GM20000 (cell line): ENCODE measurements around the gene SPSB1.

Experiments used
- DNase-seq: peaks from one replicate; pipeline ENCODE4 v3.0.0; 2012; ENCODE audit warnings: low spot score
- CTCF ChIP-seq: IDR thresholded peaks from 2 replicates; pipeline ENCODE4 v1.5.1; 2012; ENCODE audit warnings: mild to moderate bottlenecking, control low read depth; ENCODE audit errors: extremely low read depth, missing control alignments

Gene SPSB1

GRCh38 chr1:9321986-9322660 is 29.4 kb downstream of the SPSB1 start:
- DNase-seq: no peak
- no peak for TF ChIP-seq CTCF

- no peak for TF ChIP-seq CTCF
These were observed 30.1 kb downstream of the SPSB1 start for GRCh38 chr1:9322661-9323244.

GRCh38 chr1:9324246-9325096 is 31.8 kb downstream of the SPSB1 start:
- TF ChIP-seq CTCF: no peak
- no peak for DNase-seq

More at GRCh38 chr1:9322661-9323244, 30.1 kb downstream of the SPSB1 start:
- DNase-seq: no peak

GRCh38 chr1:9326596-9326995 is 33.9 kb downstream of the SPSB1 start:
- TF ChIP-seq CTCF: no peak
- DNase-seq: no peak

GRCh38 chr1:9328201-9328600 is 35.5 kb downstream of the SPSB1 start:
- TF ChIP-seq CTCF: no peak
- no peak for DNase-seq

GRCh38 chr1:9328715-9329114 is 36.0 kb downstream of the SPSB1 start:
- no peak for DNase-seq
- TF ChIP-seq CTCF: no peak

GRCh38 chr1:9331016-9331415 is 38.3 kb downstream of the SPSB1 start:
- TF ChIP-seq CTCF: no peak
- no peak for DNase-seq
